ENCODE data around the gene ZNF205. TPM values are rescaled to one million over a fixed set of nuclear protein-coding genes. Genes with fewer than 3 reads are reported as not detected.

Gene ZNF205
- total RNA-seq, 1 donor from 2014 or later: 21.1 TPM

DNA sequence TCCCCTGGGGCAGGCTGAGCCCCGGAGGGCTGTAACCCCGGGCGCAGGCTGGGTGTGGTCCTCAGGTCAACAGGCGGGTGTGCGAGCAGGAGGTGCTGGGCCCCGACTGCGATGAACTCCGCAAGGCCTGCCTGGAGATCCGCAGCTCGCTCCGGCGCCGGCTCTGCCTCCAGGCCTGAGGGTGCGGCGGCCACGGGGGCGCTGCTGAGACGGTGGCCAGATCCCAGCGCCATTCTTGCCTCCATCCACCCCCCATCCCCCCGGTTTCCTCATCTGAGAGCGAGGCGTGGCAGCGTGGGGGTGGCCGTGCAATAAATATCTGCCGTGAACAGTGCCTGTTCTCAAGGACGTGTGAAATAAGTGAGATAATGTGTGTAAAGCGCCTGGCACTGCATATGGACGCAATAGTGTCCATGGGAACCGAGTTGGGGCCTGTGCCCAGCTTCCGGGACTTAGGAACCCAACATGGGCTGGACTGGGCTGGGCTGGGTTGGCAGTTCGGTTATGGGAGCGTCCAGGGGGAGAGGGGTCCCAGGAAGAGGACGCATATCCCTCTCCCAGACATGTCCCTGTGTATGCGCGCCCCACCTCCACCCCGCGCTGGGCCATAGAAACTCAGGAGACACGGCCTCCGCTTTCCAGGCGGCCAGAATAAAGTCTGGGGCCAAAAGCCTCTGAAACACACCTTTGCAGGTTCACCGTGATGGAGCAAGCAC is 37.4 kb downstream of the ZNF205 start:
- peaks cover 25% of the 10 kb centered on the region for H3K4me1 Mint-ChIP-seq
- peak overlapping the region; percentile 92 for H3K4me3 Mint-ChIP-seq
- DNase-seq (ENCODE audit: low read depth, low spot score): peak; percentile 64
- H3K36me3 Mint-ChIP-seq (ENCODE audit: low read depth): peaks cover 11% of the 10 kb centered on the region
- peak; percentile 54 for TF ChIP-seq CTCF (conservative IDR thresholded peaks at IDR 0.05)
- peaks cover 8% of the 10 kb centered on the region for H3K9me3 Mint-ChIP-seq
- peak overlapping the region; percentile 87 for H3K27ac Mint-ChIP-seq (ENCODE audit: unreplicated experiment)
- H3K27me3 Mint-ChIP-seq (ENCODE audit: low read depth): peaks cover 38% of the 10 kb centered on the region

DNA sequence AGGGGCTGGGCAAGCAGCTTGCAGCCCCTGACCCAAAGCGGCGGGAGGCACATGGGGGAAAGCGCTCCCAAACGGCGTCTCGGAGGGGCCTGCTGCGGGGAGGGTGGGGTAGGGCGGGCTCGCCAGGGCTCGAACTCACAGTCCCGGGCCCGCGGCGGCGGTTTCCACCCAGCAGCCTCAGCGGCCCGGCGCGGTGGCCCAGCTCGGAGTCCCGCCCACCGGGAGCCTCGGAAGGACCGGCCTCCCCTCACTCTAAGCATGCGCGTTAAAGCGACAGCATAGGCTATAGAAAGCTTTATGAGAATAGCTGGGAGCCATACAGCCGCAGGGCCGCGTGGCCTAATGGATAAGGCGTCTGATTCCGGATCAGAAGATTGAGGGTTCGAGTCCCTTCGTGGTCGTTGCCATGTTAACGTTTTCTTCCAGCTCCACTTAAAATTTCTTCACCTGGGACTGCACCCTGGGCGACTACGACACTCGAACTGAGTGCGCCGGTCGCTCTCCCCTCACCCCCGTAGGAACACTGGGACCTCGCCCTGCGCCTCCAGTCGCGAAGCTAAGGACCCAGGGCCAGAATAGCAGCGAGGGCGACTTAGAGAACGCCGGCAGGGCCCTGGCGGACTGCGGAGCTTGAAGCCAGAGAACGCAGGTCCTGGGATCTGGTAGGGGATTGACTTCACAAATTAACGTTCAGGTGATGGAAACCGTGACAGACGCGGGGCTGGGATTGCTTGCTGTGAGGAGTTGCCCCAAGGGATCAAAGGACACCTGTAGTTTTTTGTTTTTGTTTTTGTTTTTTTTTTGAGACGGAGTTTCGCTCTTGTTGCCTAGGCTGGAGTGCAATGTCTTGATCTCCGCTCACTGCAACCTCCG is 38.2 kb downstream of the ZNF205 start:
- Mint-ChIP-seq H3K4me3 (peak overlapping the region; percentile 94), H3K27ac (ENCODE audit: unreplicated experiment) (peak overlapping the region; percentile 92), H3K36me3 (ENCODE audit: low read depth) (peaks cover 11% of the 10 kb centered on the region), H3K4me1 (peaks cover 25% of the 10 kb centered on the region), H3K27me3 (ENCODE audit: low read depth) (peaks cover 46% of the 10 kb centered on the region), H3K9me3 (peaks cover 8% of the 10 kb centered on the region)
- TF ChIP-seq CTCF (conservative IDR thresholded peaks at IDR 0.05): no peak
- peak; percentile 100 for DNase-seq (ENCODE audit: low read depth, low spot score)

DNA sequence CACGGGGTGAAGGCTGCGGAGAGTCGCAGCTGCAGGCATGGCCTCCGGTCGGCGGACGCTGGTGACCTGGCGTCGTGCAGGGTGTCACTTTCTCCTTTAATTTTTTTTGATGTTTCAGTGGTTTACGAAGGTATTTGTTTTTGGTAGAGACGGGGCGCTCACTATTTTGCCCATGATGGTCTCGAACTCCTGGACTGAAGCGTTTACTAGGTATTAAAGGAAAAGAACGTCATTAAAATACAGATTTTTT is 39.6 kb downstream of the ZNF205 start:
- DNase-seq (ENCODE audit: low read depth, low spot score): no peak
- Mint-ChIP-seq H3K4me3 (peak overlapping the region; percentile 94), H3K27ac (ENCODE audit: unreplicated experiment) (peak overlapping the region; percentile 29), H3K9me3 (peaks cover 8% of the 10 kb centered on the region), H3K4me1 (peaks cover 26% of the 10 kb centered on the region), H3K27me3 (ENCODE audit: low read depth) (peaks cover 57% of the 10 kb centered on the region), H3K36me3 (ENCODE audit: low read depth) (peaks cover 11% of the 10 kb centered on the region)
- TF ChIP-seq CTCF (conservative IDR thresholded peaks at IDR 0.05): no peak

DNA sequence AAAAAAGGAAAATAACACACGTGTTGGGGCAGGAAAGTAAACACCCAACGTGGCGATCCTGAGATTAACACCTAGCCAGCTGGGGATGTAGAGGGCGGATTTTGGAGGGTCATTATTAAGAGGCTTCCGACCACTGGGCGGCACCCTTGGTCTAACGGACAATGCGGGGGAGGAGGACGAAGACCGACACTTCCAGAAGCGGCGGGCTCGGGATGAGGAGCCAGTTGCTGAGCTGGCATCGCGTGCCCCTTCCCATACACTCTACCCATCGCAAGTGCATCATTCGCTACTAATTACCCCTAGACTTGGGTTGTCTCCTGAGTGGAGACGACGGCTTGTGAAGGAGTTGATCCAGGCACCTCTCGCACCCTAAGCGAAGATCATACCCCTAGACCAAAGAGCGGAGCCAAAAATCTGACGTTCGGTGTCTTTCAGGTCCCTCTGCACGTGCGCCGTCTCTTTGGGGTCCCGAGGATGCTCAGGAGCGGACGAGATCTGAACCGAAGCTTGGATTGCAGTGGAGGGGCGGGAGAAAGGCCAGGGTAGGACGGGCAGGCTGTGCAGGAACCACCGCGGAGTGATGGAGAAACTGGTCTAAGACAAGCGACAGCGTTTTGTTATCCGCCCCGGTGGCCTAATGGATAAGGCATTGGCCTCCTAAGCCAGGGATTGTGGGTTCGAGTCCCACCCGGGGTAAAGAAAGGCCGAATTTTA is 40.0 kb downstream of the ZNF205 start:
- H3K27ac Mint-ChIP-seq (ENCODE audit: unreplicated experiment): no peak overlapping the region
- peak; percentile 94 for DNase-seq (ENCODE audit: low read depth, low spot score)
- H3K9me3 Mint-ChIP-seq: peaks cover 8% of the 10 kb centered on the region
- peak; percentile 49 for TF ChIP-seq CTCF (conservative IDR thresholded peaks at IDR 0.05)
- peaks cover 31% of the 10 kb centered on the region for H3K4me1 Mint-ChIP-seq
- H3K4me3 Mint-ChIP-seq: peak overlapping the region; percentile 94
- H3K36me3 Mint-ChIP-seq (ENCODE audit: low read depth): peaks cover 11% of the 10 kb centered on the region
- peaks cover 61% of the 10 kb centered on the region for H3K27me3 Mint-ChIP-seq (ENCODE audit: low read depth)

DNA sequence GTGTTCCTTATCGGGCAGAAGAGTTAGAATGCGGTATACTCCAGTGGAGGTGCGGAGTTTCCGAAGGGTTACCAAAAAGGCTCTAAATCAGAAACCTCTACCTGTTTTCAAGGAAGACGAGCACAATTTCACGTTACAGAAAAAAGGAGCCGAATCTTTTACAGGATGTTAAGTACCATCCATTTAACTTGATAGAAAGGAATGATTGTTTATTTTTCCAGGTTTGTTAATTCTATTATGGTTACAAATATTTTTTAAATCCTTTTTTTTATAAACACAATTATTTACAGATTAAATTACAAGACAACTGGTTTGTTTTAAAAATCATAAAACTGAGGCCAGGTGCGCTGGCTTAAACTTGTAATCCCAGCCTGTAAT is 40.6 kb downstream of the ZNF205 start:
- H3K36me3 Mint-ChIP-seq (ENCODE audit: low read depth): peaks cover 11% of the 10 kb centered on the region
- peaks cover 8% of the 10 kb centered on the region for H3K9me3 Mint-ChIP-seq
- H3K27me3 Mint-ChIP-seq (ENCODE audit: low read depth): peaks cover 67% of the 10 kb centered on the region
- H3K4me1 Mint-ChIP-seq: peaks cover 35% of the 10 kb centered on the region
- TF ChIP-seq CTCF (conservative IDR thresholded peaks at IDR 0.05): no peak
- peak overlapping the region; percentile 94 for H3K4me3 Mint-ChIP-seq
- no peak for DNase-seq (ENCODE audit: low read depth, low spot score)
- H3K27ac Mint-ChIP-seq (ENCODE audit: unreplicated experiment): no peak overlapping the region

All from neural crest cell (in vitro differentiated cells).